HG03095 (cell line): ENCODE results near the gene ACSF3.

Experiments
- ATAC-seq: cut with Tn5 transposase; IDR thresholded peaks from one replicate; pipeline ENCODE4 v1.9.1; 2021; ENCODE audit warnings: moderate library complexity; ENCODE audit not compliant: unreplicated experiment

Gene ACSF3

DNA sequence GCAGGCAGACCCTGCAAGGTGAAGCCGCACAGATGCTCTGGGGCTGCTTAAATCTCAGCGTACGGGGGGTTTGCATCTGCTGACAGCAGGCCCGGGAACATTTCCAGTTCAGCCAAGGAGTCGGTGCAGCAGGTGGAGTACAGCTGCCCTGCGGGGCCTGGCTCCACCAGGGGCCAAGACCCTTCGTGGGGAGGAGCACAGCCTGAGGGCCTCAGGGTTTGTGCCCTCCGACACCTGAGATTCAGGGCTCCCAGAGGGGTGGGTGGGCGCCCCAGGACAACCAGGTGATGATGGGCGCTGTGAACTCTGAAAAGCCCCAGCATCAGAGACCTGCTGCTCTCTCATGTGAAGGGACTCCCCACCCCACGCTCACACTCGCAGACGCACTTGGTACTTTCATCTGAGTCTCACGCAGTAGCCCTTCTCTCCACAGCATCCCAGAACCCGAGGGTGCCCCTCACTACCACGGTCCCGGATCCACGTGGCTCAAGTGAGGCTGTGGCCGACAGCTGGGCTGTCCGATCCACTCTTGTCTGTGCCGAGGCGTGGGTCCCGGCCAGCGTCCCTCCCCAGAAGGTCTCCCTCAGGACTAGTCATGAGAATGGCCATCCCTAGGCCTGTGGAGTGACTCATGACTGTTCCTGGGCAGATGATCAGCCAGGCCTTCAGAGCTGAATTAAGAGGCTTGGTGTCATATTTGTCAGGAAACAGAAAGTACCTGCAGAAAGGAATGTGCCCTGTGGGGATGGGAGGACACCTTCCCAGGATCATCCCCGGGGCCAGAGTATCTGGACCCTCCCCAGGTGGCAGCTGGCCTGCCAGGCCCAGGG is 29.6 kb downstream of the ACSF3 start:
- no peak for ATAC-seq

GRCh38 chr16:89123831-89124100 is 30.1 kb downstream of the ACSF3 start:
- ATAC-seq: no peak

GRCh38 chr16:89129378-89129777 is 35.7 kb downstream of the ACSF3 start:
- ATAC-seq: no peak

DNA sequence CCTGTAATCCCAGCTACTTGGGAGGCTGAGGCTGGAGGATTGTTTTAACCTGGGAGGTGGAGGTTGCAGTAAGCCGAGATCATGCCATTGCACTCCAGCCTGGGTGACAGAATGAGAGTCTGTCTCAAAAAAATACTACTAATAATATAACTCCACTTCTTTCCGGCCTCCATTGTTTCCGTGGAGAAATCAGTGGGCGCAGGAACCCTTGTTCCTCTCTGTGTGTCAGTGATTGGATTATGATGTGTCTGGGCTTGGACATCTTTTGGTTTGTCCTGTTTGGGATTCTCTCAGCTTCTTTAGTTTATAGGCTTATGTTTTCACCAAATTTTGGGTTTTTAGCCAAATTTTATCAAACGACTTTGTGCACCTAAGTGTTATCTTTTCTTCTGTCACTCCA is 36.8 kb downstream of the ACSF3 start:
- no peak for ATAC-seq

DNA sequence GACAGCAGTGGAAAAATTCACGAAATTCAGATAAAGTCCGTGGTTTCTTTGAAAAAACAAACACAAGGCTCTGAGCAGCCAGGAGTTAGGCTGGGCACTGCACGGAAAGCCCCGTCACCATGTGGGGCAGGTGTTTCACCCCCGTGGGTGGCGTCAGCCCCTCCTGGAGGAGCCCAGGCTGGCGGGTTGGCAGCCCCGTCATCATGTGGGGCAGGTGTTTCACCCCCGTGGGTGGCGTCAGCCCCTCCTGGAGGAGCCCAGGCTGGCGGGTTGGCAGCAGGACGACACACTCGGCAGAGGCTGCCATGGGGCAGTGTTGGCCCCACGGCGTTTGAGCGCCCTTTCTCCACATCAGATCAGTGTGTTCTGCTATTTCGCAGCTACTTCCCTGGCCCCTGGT is 38.1 kb downstream of the ACSF3 start:
- no peak for ATAC-seq

- ATAC-seq: no peak
Measured at GRCh38 chr16:89132194-89133005, 38.7 kb downstream of the ACSF3 start.

GRCh38 chr16:89133457-89134127 is 39.9 kb downstream of the ACSF3 start:
- no peak for ATAC-seq

- no peak for ATAC-seq
Measured at GRCh38 chr16:89134269-89134668, 40.6 kb downstream of the ACSF3 start.

DNA sequence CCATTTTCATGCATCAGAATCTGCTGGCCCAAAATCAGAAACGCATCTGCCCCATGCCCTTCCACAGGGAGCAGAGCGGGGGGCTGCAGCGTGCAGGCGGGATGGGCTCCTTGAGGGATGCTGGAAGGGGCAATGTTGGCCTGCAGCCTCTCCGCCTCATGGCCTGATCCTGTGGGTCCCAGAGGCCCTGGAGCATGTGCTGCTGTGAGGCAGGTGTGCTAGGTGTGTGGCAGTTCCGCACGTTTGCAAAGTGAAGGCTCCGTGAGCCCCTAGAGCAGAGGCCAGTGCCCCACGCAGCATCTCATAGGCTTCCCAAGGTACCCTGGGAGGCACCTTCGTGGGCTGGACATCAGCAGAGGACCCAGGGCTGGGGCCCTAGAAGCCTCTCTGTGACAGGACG is 41.5 kb downstream of the ACSF3 start:
- no peak for ATAC-seq

DNA sequence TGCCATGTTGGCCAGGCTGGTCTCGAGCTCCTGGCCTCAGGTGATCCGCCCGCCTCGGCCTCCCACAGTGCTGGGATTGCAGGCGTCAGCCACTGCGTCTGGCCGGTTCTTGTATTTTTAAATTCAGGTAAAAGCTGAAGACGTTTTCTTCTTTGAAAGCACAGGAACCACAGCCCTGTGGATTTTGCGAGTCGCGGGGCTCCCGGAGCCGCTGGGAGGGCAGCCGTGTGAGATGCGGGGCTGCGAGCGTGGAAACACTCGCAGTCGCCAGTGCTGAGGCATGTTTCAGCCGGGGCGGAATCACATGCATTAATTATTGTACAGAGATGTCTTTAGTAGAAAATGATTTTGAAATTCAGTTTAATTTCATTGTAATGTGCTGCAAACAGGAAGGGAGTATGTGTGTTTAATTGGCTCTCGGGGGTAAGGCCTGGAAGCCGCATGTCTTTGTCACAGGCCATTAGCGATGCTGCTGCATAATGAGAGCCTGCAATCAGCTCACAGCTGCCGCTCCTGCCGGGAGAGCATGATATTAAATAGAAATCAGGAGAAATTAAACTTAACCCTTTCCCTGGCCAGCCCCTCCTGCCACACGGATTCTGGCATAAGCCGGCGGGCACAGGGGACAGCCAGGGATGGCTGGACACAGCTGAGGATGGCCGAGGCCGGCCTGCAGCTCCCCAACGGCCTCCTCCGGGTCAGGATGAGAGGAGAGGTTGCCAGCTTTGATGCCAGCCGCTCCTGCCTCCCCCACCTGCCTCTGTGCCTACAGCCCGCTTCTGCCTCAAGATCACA is 42.5 kb downstream of the ACSF3 start:
- ATAC-seq: no peak

- ATAC-seq: no peak
Measured at GRCh38 chr16:89136931-89137330, 43.3 kb downstream of the ACSF3 start.

- no peak for ATAC-seq
Measured at GRCh38 chr16:89137666-89138512, 44.2 kb downstream of the ACSF3 start.

- ATAC-seq: no peak
Measured at GRCh38 chr16:89138513-89138795, 44.8 kb downstream of the ACSF3 start.

GRCh38 chr16:89138843-89139520 is 45.3 kb downstream of the ACSF3 start:
- ATAC-seq: no peak

DNA sequence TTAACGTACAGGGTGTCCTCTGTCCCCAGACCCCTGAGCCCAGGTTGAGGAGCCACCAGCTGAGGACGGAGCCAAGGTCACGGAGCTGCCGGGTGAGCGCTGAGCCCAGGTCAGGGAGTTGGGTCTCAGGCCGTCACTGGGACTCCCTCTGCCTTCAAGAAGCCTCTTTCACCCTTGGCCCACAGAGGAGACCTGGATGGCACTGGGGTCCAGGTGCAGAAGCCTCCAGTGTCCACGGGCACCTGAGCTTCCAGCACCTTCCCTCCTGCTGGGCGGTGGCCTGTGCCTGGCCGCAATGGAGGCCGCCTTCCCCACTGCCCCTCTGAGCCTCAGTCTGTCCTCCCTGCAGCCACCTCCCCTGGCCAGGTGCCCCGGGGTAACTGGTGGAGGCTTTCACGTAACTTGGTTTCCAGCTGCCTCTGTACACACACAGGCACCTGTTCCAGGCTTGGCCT is 46.3 kb downstream of the ACSF3 start:
- ATAC-seq: no peak

GRCh38 chr16:89140401-89140800 is 46.7 kb downstream of the ACSF3 start:
- ATAC-seq: no peak

DNA sequence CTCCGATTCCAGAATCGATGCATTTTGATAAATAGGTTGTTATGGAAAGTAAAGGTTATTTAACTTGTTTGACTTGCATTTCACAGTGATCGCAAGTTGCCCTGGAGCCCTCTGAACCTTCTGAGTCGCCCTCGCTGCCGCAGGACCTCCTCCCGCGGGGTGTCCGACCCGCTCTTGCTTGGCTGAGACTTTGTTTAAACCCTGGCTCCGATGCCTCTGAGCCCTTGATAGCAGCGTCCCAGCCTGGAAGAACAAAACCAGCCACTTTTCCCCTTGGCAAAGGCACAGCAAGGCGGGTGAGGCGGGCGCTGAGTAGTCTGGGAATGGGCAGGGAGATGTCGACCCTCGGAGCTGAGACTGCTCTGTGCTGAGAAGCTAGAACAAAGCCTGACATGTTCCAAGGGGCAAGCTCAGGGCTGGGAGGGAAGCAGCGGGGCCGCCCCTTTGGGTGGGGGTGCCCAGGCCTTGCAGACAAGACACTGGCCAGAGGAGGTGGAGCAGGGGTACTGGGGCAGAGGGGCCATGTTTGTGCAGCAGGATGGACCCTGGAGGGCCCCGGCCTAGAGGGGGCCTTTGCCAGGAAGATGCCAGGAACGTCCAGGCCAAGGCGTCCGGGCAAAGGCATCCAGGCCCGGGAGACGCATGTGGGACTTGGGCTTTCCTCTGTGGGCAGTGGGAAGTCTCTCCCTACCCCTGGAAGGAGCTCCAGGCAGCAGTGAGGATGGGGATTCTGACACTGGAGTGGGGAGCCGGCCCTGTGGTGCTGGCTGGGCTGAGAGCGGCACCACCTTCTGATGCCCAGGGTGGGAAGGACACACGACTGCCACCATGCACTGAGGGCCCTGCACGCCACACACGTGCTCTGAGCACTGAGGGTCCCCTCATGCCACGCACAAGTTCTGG is 47.6 kb downstream of the ACSF3 start:
- ATAC-seq: no peak

DNA sequence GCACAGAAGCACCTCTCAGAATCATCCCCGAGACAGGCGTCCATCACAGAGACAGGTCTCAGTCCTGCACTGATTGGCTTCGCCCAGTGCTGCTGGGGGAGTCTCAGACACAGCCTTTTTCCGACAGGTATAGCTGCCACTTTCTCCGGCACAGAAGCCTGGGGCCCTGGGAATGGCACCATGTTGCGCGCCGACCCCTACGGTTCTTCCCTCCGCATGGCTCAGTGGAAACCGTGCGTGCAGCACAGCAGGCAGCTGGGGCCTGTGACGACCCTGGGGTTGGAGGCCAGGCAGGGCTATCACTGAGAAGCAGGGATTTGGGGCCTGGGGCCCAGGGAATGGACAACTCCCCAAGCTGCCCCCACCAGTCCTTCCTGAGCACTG is 48.2 kb downstream of the ACSF3 start:
- no peak for ATAC-seq
